Measurements from ENCODE around the gene SLC22A6.
A peak's percentile ranks its signal among the peaks of the same experiment; 100 is the strongest.

GRCh38 chr11:62980133-62980760 lies 4.5 kb downstream of the SLC22A6 start:
- TF ChIP-seq CTCF (conservative IDR thresholded peaks at IDR 0.05; ENCODE audit: low read depth in 2 of 2) = no peak
- TF ChIP-seq EZH2phosphoT487 (IDR thresholded peaks at IDR 0.05; ENCODE audit: unreplicated experiment) = no peak
- no peak for TF ChIP-seq POLR2AphosphoS5 (IDR thresholded peaks at IDR 0.05; ENCODE audit: low read depth)
- no peak for TF ChIP-seq JUNB (IDR thresholded peaks at IDR 0.05; ENCODE audit: unreplicated experiment)
- TF ChIP-seq EZH2 (IDR thresholded peaks at IDR 0.05; ENCODE audit: low read depth, unreplicated experiment) = no peak
- no peak for TF ChIP-seq CREB1 (CRISPR knock-in tag; IDR thresholded peaks at IDR 0.05; ENCODE audit: low read depth)
- TF ChIP-seq REST (IDR thresholded peaks at IDR 0.05; ENCODE audit: unreplicated experiment) = peak; percentile 78
- no peak for TF ChIP-seq ZNF331 (CRISPR knock-in tag; IDR thresholded peaks at IDR 0.05; ENCODE audit: low read depth)
- TF ChIP-seq ZNF462 (CRISPR knock-in tag; IDR thresholded peaks at IDR 0.05) = no peak
- TF ChIP-seq STAT1 (IDR thresholded peaks at IDR 0.05; ENCODE audit: unreplicated experiment) = no peak
- no peak for TF ChIP-seq ETS1 (IDR thresholded peaks at IDR 0.05)
- TF ChIP-seq ZNF114 (CRISPR knock-in tag; IDR thresholded peaks at IDR 0.05) = no peak
- TF ChIP-seq NANOG (IDR thresholded peaks at IDR 0.05; ENCODE audit: borderline replicate concordance) = no peak

Measured in GM23338 (cell line).